Activated T-helper 17 cell treated with anti-CD3 and anti-CD28 coated beads, Interleukin-2, amount 50 U/mL, for 72 hours (primary cell): ENCODE data around the gene NIN. TPM values are rescaled to one million over a fixed set of nuclear protein-coding genes. Genes with fewer than 3 reads are reported as not detected.

ENCODE experiments used
- ATAC-seq: fragments of 150-1000 bp; cut with Tn5 transposase; replicated peaks from 2 replicates; pipeline ENCODE4 v1.10.0; 2021; ENCODE audit warnings: mild to moderate bottlenecking, moderate library complexity
- H3K27ac Mint-ChIP-seq: one replicate; pipeline ENCODE4 v1.8.0; 2022; ENCODE audit warnings: mixed read lengths
- H3K27me3 Mint-ChIP-seq: one replicate; pipeline ENCODE4 v1.8.0; 2022; ENCODE audit warnings: mixed read lengths
- H3K36me3 Mint-ChIP-seq: one replicate; pipeline ENCODE4 v1.8.0; 2022; ENCODE audit warnings: low read depth, mild to moderate bottlenecking, mixed read lengths
- H3K4me1 Mint-ChIP-seq: one replicate; pipeline ENCODE4 v1.8.0; 2022; ENCODE audit warnings: mixed read lengths
- H3K4me3 Mint-ChIP-seq: one replicate; pipeline ENCODE4 v1.8.0; 2022; ENCODE audit warnings: mild to moderate bottlenecking, mixed read lengths
- H3K9me3 Mint-ChIP-seq: one replicate; pipeline ENCODE4 v1.8.0; 2022; ENCODE audit warnings: mixed read lengths
- total RNA-seq, 2 donors: library from RNA; stranded (reverse); gene quantifications; one replicate each; pipeline ENCODE4 v1.2.3, GENCODE V29; 2022

The NIN gene
- total RNA-seq, 2 donors from 2014 or later = 25.9 to 42.2 TPM

GRCh38 chr14:50759800-50760543 is 71.0 kb downstream of the NIN start:
- H3K4me1 Mint-ChIP-seq = peaks cover 13% of the 10 kb centered on the region
- H3K27me3 Mint-ChIP-seq = no peaks in the 10 kb centered on the region
- H3K4me3 Mint-ChIP-seq = no peak overlapping the region
- peak overlapping the region; percentile 63 for H3K27ac Mint-ChIP-seq
- H3K36me3 Mint-ChIP-seq = no peaks in the 10 kb centered on the region
- ATAC-seq = no peak
- no peaks in the 10 kb centered on the region for H3K9me3 Mint-ChIP-seq

GRCh38 chr14:50758945-50759344 is 72.0 kb downstream of the NIN start:
- no peak for ATAC-seq
- Mint-ChIP-seq H3K36me3 (peaks cover 4% of the 10 kb centered on the region), H3K27me3 (no peaks in the 10 kb centered on the region), H3K4me3 (no peak overlapping the region), H3K4me1 (peaks cover 13% of the 10 kb centered on the region), H3K9me3 (no peaks in the 10 kb centered on the region), H3K27ac (no peak overlapping the region)

- ATAC-seq = no peak
- H3K4me3 Mint-ChIP-seq = no peak overlapping the region
- H3K27ac Mint-ChIP-seq = no peak overlapping the region
- peaks cover 13% of the 10 kb centered on the region for H3K4me1 Mint-ChIP-seq
- peaks cover 10% of the 10 kb centered on the region for H3K36me3 Mint-ChIP-seq
- H3K9me3 Mint-ChIP-seq = no peaks in the 10 kb centered on the region
- no peaks in the 10 kb centered on the region for H3K27me3 Mint-ChIP-seq
Observed at GRCh38 chr14:50758305-50758704, 72.7 kb downstream of the NIN start.

- no peak overlapping the region for H3K4me3 Mint-ChIP-seq
- ATAC-seq = no peak
- H3K27ac Mint-ChIP-seq = no peak overlapping the region
- peaks cover 13% of the 10 kb centered on the region for H3K4me1 Mint-ChIP-seq
- peaks cover 16% of the 10 kb centered on the region for H3K36me3 Mint-ChIP-seq
- H3K27me3 Mint-ChIP-seq = no peaks in the 10 kb centered on the region
- no peaks in the 10 kb centered on the region for H3K9me3 Mint-ChIP-seq
Observed at GRCh38 chr14:50757702-50758101, 73.3 kb downstream of the NIN start.

- no peak for ATAC-seq
- H3K27me3 Mint-ChIP-seq = no peaks in the 10 kb centered on the region
- H3K4me1 Mint-ChIP-seq = peaks cover 4% of the 10 kb centered on the region
- no peaks in the 10 kb centered on the region for H3K9me3 Mint-ChIP-seq
- peaks cover 30% of the 10 kb centered on the region for H3K36me3 Mint-ChIP-seq
- H3K4me3 Mint-ChIP-seq = no peak overlapping the region
- H3K27ac Mint-ChIP-seq = no peak overlapping the region
Observed at GRCh38 chr14:50756300-50756699, 74.7 kb downstream of the NIN start.

GRCh38 chr14:50750323-50750722 is 80.6 kb downstream of the NIN start:
- Mint-ChIP-seq H3K4me1 (peaks cover 13% of the 10 kb centered on the region), H3K4me3 (no peak overlapping the region), H3K36me3 (peaks cover 89% of the 10 kb centered on the region), H3K9me3 (no peaks in the 10 kb centered on the region), H3K27ac (peak overlapping the region; percentile 85), H3K27me3 (no peaks in the 10 kb centered on the region)
- peak; percentile 91 for ATAC-seq

GRCh38 chr14:50745401-50746058 is 85.4 kb downstream of the NIN start:
- H3K9me3 Mint-ChIP-seq = no peaks in the 10 kb centered on the region
- H3K4me3 Mint-ChIP-seq = no peak overlapping the region
- no peaks in the 10 kb centered on the region for H3K27me3 Mint-ChIP-seq
- ATAC-seq = no peak
- peaks cover 12% of the 10 kb centered on the region for H3K4me1 Mint-ChIP-seq
- H3K27ac Mint-ChIP-seq = peak overlapping the region; percentile 36
- peaks cover 93% of the 10 kb centered on the region for H3K36me3 Mint-ChIP-seq

- Mint-ChIP-seq H3K9me3 (no peaks in the 10 kb centered on the region), H3K27ac (peak overlapping the region; percentile 28), H3K4me1 (peaks cover 5% of the 10 kb centered on the region), H3K4me3 (no peak overlapping the region), H3K27me3 (no peaks in the 10 kb centered on the region), H3K36me3 (peaks cover 92% of the 10 kb centered on the region)
- ATAC-seq = no peak
Observed at GRCh38 chr14:50744231-50744630, 86.7 kb downstream of the NIN start.

GRCh38 chr14:50741567-50741966 is 89.4 kb downstream of the NIN start:
- H3K9me3 Mint-ChIP-seq = no peaks in the 10 kb centered on the region
- H3K4me3 Mint-ChIP-seq = peak overlapping the region; percentile 54
- peaks cover 5% of the 10 kb centered on the region for H3K4me1 Mint-ChIP-seq
- H3K36me3 Mint-ChIP-seq = peaks cover 92% of the 10 kb centered on the region
- no peaks in the 10 kb centered on the region for H3K27me3 Mint-ChIP-seq
- peak overlapping the region; percentile 84 for H3K27ac Mint-ChIP-seq
- peak; percentile 54 for ATAC-seq

- peak overlapping the region; percentile 84 for H3K27ac Mint-ChIP-seq
- peaks cover 5% of the 10 kb centered on the region for H3K4me1 Mint-ChIP-seq
- H3K27me3 Mint-ChIP-seq = no peaks in the 10 kb centered on the region
- H3K4me3 Mint-ChIP-seq = peak overlapping the region; percentile 54
- H3K36me3 Mint-ChIP-seq = peaks cover 88% of the 10 kb centered on the region
- ATAC-seq = no peak
- H3K9me3 Mint-ChIP-seq = no peaks in the 10 kb centered on the region
Observed at GRCh38 chr14:50740856-50741255, 90.1 kb downstream of the NIN start.

GRCh38 chr14:50739186-50739585 is 91.8 kb downstream of the NIN start:
- H3K9me3 Mint-ChIP-seq = no peaks in the 10 kb centered on the region
- peak overlapping the region; percentile 84 for H3K27ac Mint-ChIP-seq
- no peaks in the 10 kb centered on the region for H3K27me3 Mint-ChIP-seq
- H3K36me3 Mint-ChIP-seq = peaks cover 87% of the 10 kb centered on the region
- no peak for ATAC-seq
- H3K4me3 Mint-ChIP-seq = no peak overlapping the region
- H3K4me1 Mint-ChIP-seq = peaks cover 5% of the 10 kb centered on the region

- H3K9me3 Mint-ChIP-seq = no peaks in the 10 kb centered on the region
- H3K4me3 Mint-ChIP-seq = no peak overlapping the region
- peak overlapping the region; percentile 45 for H3K27ac Mint-ChIP-seq
- no peaks in the 10 kb centered on the region for H3K27me3 Mint-ChIP-seq
- peak; percentile 91 for ATAC-seq
- peaks cover 92% of the 10 kb centered on the region for H3K36me3 Mint-ChIP-seq
- H3K4me1 Mint-ChIP-seq = peaks cover 5% of the 10 kb centered on the region
Observed at GRCh38 chr14:50736932-50737419, 94.0 kb downstream of the NIN start.

- Mint-ChIP-seq H3K27me3 (no peaks in the 10 kb centered on the region), H3K4me3 (no peak overlapping the region), H3K9me3 (no peaks in the 10 kb centered on the region), H3K27ac (no peak overlapping the region), H3K36me3 (peaks cover 93% of the 10 kb centered on the region), H3K4me1 (no peaks in the 10 kb centered on the region)
- no peak for ATAC-seq
Observed at GRCh38 chr14:50734950-50735695, 95.8 kb downstream of the NIN start.

- ATAC-seq = no peak
- Mint-ChIP-seq H3K36me3 (peaks cover 94% of the 10 kb centered on the region), H3K4me1 (no peaks in the 10 kb centered on the region), H3K27ac (no peak overlapping the region), H3K9me3 (no peaks in the 10 kb centered on the region), H3K27me3 (no peaks in the 10 kb centered on the region), H3K4me3 (no peak overlapping the region)
Observed at GRCh38 chr14:50733494-50733893, 97.5 kb downstream of the NIN start.
